Measurements from ENCODE around the gene PAX5.

PAX5 gene

GRCh38 chr9:36832164-36832795 lies 201.8 kb downstream of the PAX5 start:
- DNase-seq (ENCODE audit: low spot score), result no peak

- DNase-seq (ENCODE audit: low spot score), result no peak
Observed at GRCh38 chr9:36831381-36832161, 202.5 kb downstream of the PAX5 start.

- DNase-seq (ENCODE audit: low spot score), result peak; percentile 28
Observed at GRCh38 chr9:36828611-36829013, 205.5 kb downstream of the PAX5 start.

- DNase-seq (ENCODE audit: low spot score), result no peak
Observed at GRCh38 chr9:36827593-36827992, 206.5 kb downstream of the PAX5 start.

- no peak for DNase-seq (ENCODE audit: low spot score)
Observed at GRCh38 chr9:36826581-36826980, 207.5 kb downstream of the PAX5 start.

- no peak for DNase-seq (ENCODE audit: low spot score)
Observed at GRCh38 chr9:36825179-36825578, 208.9 kb downstream of the PAX5 start.

GRCh38 chr9:36823934-36824333 lies 210.1 kb downstream of the PAX5 start:
- DNase-seq (ENCODE audit: low spot score), result no peak

GRCh38 chr9:36823466-36823865 lies 210.6 kb downstream of the PAX5 start:
- DNase-seq (ENCODE audit: low spot score), result no peak

GRCh38 chr9:36822201-36822600 lies 211.9 kb downstream of the PAX5 start:
- DNase-seq (ENCODE audit: low spot score), result no peak

- no peak for DNase-seq (ENCODE audit: low spot score)
Observed at GRCh38 chr9:36820392-36820861, 213.6 kb downstream of the PAX5 start.

GRCh38 chr9:36818965-36819870 lies 214.8 kb downstream of the PAX5 start:
- no peak for DNase-seq (ENCODE audit: low spot score)

- no peak for DNase-seq (ENCODE audit: low spot score)
Observed at GRCh38 chr9:36818242-36818938, 215.7 kb downstream of the PAX5 start.

- no peak for DNase-seq (ENCODE audit: low spot score)
Observed at GRCh38 chr9:36817160-36817834, 216.8 kb downstream of the PAX5 start.

- no peak for DNase-seq (ENCODE audit: low spot score)
Observed at GRCh38 chr9:36816371-36816770, 217.7 kb downstream of the PAX5 start.

- DNase-seq (ENCODE audit: low spot score), result no peak
Observed at GRCh38 chr9:36815566-36816348, 218.3 kb downstream of the PAX5 start.

- DNase-seq (ENCODE audit: low spot score), result no peak
Observed at GRCh38 chr9:36815023-36815422, 219.0 kb downstream of the PAX5 start.

- no peak for DNase-seq (ENCODE audit: low spot score)
Observed at GRCh38 chr9:36813154-36813553, 220.9 kb downstream of the PAX5 start.

- DNase-seq (ENCODE audit: low spot score), result no peak
Observed at GRCh38 chr9:36812556-36812955, 221.5 kb downstream of the PAX5 start.

GRCh38 chr9:36808251-36808650 lies 225.8 kb downstream of the PAX5 start:
- no peak for DNase-seq (ENCODE audit: low spot score)

- DNase-seq (ENCODE audit: low spot score), result no peak
Observed at GRCh38 chr9:36803961-36804360, 230.1 kb downstream of the PAX5 start.
